Measurements from ENCODE around the gene ZNF256.

The ZNF256 gene

DNA sequence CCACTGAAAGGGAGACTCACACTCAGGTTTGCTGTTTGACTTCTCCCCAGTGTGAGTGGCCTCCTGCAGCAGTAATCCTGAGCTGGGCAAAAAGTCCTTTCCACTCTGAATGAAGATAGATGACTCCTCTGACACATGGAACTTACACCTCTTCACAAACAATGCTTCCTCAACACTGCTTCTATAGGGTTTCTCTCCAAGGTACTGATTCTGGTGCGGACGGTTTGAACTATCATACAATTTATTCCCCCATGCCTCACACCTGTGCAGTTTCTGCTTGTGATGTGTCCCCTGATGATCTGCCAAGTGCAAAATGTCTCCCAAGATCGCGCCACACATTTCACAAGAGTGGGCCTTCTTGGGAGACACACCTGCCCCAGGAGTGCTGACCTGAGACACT lies 19.9 kb downstream of the ZNF256 start:
- H3K4me3 ChIP-seq (ENCODE audit: low read length) = no peak overlapping the region
- TF ChIP-seq ZNF274 (IDR thresholded peaks at IDR 0.05; ENCODE audit: low read depth, low read length) = no peak

DNA sequence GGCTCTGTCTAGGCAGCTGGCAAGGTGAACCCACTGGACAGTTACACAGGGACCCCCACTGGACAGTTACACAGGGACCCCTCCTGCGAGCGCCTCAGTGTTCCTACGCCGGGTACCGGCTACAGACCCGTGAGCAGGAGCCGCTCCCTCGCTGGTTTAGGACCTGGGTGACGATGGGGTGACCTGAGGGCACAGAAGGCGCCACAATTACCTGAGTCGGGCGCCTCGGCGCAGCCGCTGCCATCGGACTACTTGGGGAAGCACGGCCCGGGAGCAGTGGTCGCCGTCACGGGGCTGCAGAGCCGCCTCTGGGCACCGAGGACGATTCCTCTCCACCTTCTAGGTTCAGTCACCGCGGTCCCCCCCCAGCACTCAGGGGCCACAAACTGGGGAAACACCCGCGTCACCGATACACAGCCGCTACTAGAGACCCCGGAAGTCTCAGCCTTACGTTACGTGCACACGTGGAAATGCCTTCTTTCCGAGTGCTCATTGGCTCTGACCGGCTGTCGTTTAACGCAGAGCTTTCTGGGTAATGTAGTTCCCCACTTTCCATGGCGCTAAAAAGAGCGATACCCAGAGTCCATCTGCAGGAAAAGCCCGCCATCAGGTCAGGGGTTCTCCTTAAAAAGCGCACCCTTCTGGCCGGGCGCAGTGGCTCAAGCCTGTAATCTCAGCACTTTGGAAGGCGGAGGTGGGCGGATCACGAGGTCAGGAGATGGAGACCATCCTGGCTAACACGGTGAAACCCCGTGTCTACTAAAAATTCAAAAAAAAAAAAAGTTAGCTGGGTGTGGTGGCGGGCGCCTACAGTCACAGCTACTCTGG lies 31.1 kb downstream of the ZNF256 start, which contains the start of gene ZNF417:
Gene ZNF417, minus strand, starts transcription at position 425 of the 828 bp plus-strand sequence. Its CDS starts 181 bp downstream, at position 244.
- H3K4me3 ChIP-seq (ENCODE audit: low read length) = peak within 1 kb of the TSS; percentile 95

DNA sequence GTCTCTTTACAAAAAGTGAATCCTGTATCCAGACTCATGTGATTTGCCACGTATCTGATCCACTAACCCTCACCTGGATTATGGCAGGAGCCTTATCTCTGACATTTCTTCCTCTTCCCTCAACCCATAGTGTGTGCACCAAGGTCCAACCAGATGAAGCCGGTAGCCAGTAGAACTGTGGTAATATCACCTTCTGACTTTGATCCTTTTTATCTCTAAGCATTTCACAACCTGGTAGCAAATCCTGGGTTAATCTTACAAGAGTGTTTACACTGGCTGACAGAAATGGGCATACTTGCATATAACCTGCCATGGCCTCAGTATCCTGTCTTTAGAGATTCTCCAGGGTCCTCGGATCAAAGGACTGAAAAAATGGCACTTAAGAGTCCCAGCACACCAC lies 33.0 kb downstream of the ZNF256 start:
- H3K4me3 ChIP-seq (ENCODE audit: low read length) = no peak overlapping the region
- no peak for TF ChIP-seq ZNF274 (IDR thresholded peaks at IDR 0.05; ENCODE audit: low read depth, low read length)

DNA sequence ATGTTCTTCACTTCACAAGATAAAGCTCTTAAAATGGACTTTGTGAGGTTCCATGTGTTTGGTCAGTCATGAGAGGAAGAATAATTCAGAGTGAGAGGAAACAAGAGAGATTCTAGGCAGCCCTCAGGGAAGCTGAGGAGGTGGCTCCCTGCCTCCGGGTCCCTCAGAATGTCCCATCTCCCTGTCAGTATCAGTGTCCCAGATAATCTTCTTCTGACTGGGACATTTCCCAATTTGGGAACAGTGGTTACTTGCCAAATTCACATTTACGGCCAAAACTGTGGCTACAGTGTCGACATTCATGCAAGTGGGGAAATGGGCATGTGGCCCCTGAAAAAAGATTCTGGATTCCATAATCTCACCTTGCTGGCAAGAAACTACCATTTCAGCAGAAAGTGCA lies 40.1 kb downstream of the ZNF256 start:
- TF ChIP-seq ZNF274 (IDR thresholded peaks at IDR 0.05; ENCODE audit: low read depth, low read length) = no peak
- H3K4me3 ChIP-seq (ENCODE audit: low read length) = no peak overlapping the region

DNA sequence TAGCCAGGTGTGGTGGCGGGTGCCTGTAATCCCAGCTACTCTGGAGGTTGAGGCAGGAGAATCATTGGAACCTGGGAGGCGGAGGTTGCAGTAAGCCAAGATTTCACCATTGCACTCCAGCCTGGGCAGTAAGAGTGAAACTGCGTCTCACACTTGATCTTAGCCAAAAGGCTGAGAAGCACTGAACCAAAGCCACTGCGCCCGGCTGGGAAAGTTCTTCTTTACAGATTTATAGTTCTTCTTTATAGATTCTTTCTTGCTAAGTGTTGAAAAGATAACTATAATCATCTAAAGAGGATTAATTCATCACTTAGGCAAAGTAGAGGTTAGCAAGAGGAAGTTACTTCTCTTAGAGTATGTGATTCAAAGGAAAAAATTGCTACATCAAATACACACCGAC lies 42.2 kb downstream of the ZNF256 start:
- no peak overlapping the region for H3K4me3 ChIP-seq (ENCODE audit: low read length)
- TF ChIP-seq ZNF274 (IDR thresholded peaks at IDR 0.05; ENCODE audit: low read depth, low read length) = no peak

DNA sequence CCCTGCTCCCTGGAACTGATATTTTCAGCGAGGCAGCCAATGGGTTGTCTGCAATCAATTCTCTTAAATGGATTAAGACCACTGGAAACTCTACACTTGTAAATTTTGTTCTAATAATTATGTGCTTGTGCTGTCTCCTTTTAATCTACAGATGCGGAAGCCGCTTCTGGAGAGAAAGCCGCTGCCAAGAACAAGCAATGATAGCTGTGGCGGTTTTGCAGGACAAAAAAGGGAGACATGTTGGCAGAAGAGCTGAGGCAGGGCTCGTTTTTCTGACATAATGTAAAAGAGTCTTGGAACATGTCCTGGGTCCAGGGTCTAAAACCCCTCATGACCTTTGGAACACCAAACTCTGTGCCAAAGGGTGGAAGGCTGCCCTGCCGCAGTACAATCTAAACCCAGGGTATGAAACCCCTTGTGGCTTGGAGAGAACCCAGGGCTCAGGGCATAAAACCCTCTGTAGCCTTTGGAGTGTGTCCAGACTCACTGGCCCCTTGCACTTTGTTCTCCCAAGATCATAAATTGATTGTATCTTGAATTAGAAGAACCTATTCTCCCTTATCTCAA lies 43.8 kb downstream of the ZNF256 start:
- no peak for TF ChIP-seq ZNF274 (IDR thresholded peaks at IDR 0.05; ENCODE audit: low read depth, low read length)
- no peak overlapping the region for H3K4me3 ChIP-seq (ENCODE audit: low read length)

DNA sequence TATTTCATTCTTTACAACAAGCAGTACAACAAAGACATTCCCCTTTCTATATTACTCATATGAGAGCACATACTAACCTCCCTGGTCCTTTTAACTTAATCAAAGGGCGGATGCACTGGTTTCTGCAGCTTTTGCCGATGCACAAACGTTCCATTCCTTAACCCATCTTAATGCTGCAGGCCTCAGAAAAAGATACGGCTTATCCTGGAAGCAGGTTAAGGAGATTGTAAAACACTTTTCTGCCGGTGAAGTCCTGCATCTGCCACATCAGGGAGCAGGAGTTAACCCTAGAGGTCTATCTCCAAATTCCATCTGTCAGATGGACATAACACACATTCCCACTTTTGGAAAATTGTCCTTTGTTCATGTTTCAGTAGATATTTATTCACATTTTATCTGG lies 47.2 kb downstream of the ZNF256 start:
- H3K4me3 ChIP-seq (ENCODE audit: low read length) = no peak overlapping the region
- TF ChIP-seq ZNF274 (IDR thresholded peaks at IDR 0.05; ENCODE audit: low read depth, low read length) = no peak

All from GM08714 (cell line).